CD4-positive, alpha-beta T cell treated with Interleukin-17A for 4 hours (primary cell): ENCODE measurements around the gene MARCHF10.

Experiments used
- DNase-seq: peaks from one replicate; pipeline ENCODE4 v3.0.0-alpha.2; 2020; ENCODE audit warnings: mixed read lengths

Gene MARCHF10

GRCh38 chr17:62656446-62656845 is 151.7 kb downstream of the MARCHF10 start:
- DNase-seq, result no peak

- no peak for DNase-seq
These were observed 152.5 kb downstream of the MARCHF10 start for GRCh38 chr17:62655656-62656055.

- no peak for DNase-seq
These were observed 154.0 kb downstream of the MARCHF10 start for GRCh38 chr17:62653826-62654761.

GRCh38 chr17:62653002-62653825 is 154.9 kb downstream of the MARCHF10 start:
- DNase-seq, result peak; percentile 79

GRCh38 chr17:62652251-62653001 is 155.7 kb downstream of the MARCHF10 start:
- peak; percentile 48 for DNase-seq
